Measurements from ENCODE around the gene ANKLE1. TPM values are rescaled to one million over a fixed set of nuclear protein-coding genes. Genes with fewer than 3 reads are reported as not detected.

The ANKLE1 gene
- total and polyA plus RNA-seq, 2 donors (not counting 3 experiments of a cell fraction or from before 2014, with no cell fraction given) = 1.9 to 3.1 TPM

DNA sequence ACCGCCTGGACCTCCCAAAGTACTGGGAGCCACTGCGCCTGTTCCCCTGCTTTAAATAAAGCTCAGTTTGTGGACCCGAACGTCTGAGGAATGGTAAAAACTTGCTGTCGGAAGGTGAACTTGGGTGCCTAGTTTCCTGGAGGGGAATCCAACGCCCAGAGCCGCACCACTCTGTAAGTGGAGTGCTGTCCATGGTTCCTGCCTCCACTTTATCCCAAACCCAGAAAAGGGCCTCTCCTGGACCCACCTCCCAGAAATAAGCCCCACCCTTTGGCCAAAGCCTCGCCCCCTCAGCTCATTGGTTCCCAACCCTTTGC is 50.6 kb downstream of the ANKLE1 start:
- Histone ChIP-seq H3K27me3 (ENCODE audit: control insufficient read depth in 2 of 2, insufficient read depth in 2 of 2, low read length in 2 of 2) (peaks cover 4 to 19% of the 10 kb centered on the region in 2 experiments), H3K4me1 (ENCODE audit: control insufficient read depth, extremely low read depth, insufficient read depth, low read length) (peaks cover 15% of the 10 kb centered on the region), H3K79me2 (ENCODE audit: control insufficient read depth, insufficient read depth, low read length) (no peaks in the 10 kb centered on the region), H3K9ac (replicated peaks; ENCODE audit: extremely low read depth, insufficient read depth, low read length) (no peak overlapping the region), H3K9me3 (replicated peaks; ENCODE audit: control insufficient read depth, insufficient read depth, low read length) (no peaks in the 10 kb centered on the region), H3K27ac (ENCODE audit: insufficient read depth, low read depth, low read length) (no peak overlapping the region), H3K4me2 (ENCODE audit: insufficient read depth, low read length) (no peak overlapping the region), H4K20me1 (replicated peaks; ENCODE audit: control insufficient read depth, extremely low read depth, insufficient read depth, low read length) (no peaks in the 10 kb centered on the region), H3K4me3 (replicated peaks in 1 of 3; ENCODE audit: insufficient read depth in 1 of 3, low read depth in 1 of 3, low read length in 3 of 3) (no peak overlapping the region), H2AFZ (ENCODE audit: low read depth, low read length) (no peak overlapping the region), H3K9me1 (replicated peaks; ENCODE audit: control insufficient read depth, extremely low read depth, insufficient read depth, low read length) (no peaks in the 10 kb centered on the region), H3K36me3 (ENCODE audit: control insufficient read depth in 2 of 2, extremely low read depth in 1 of 2, insufficient read depth in 2 of 2, low read length in 2 of 2) (no peaks in the 10 kb centered on the region)
- intact Hi-C loops (cut with micrococcal nuclease) = no loop called here
- CTCF ChIA-PET = interaction anchor here (0.6 to 2.5 kb wide), 3 partner anchors 27 to 54 kb away, joined by 3 to 12 read pairs (median 4); partner anchors contain the start of gene MRPL34
- no peak for TF ChIP-seq JUN (IDR thresholded peaks at IDR 0.05; ENCODE audit: borderline replicate concordance, insufficient read depth, insufficient read length, low read depth)
- TF ChIP-seq MYC (IDR thresholded peaks at IDR 0.05; ENCODE audit: low read depth, low read length) = no peak
- no peak for TF ChIP-seq POLR2A (IDR thresholded peaks at IDR 0.05; ENCODE audit: low read depth, low read length)
- no peak for TF ChIP-seq POLR2AphosphoS5 (IDR thresholded peaks at IDR 0.05; ENCODE audit: insufficient read depth, low read depth, low read length)
- no peak for TF ChIP-seq GATA2 (IDR thresholded peaks at IDR 0.05; ENCODE audit: insufficient read depth, insufficient read length, low read depth, low read length)
- TF ChIP-seq, protein P1, sequence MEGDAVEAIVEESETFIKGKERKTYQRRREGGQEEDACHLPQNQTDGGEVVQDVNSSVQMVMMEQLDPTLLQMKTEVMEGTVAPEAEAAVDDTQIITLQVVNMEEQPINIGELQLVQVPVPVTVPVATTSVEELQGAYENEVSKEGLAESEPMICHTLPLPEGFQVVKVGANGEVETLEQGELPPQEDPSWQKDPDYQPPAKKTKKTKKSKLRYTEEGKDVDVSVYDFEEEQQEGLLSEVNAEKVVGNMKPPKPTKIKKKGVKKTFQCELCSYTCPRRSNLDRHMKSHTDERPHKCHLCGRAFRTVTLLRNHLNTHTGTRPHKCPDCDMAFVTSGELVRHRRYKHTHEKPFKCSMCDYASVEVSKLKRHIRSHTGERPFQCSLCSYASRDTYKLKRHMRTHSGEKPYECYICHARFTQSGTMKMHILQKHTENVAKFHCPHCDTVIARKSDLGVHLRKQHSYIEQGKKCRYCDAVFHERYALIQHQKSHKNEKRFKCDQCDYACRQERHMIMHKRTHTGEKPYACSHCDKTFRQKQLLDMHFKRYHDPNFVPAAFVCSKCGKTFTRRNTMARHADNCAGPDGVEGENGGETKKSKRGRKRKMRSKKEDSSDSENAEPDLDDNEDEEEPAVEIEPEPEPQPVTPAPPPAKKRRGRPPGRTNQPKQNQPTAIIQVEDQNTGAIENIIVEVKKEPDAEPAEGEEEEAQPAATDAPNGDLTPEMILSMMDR (IDR thresholded peaks at IDR 0.05; ENCODE audit: extremely low read depth in 1 of 2, insufficient read depth in 1 of 2, low read depth in 1 of 2, low read length in 2 of 2) = no peak
- TF ChIP-seq EZH2 (IDR thresholded peaks at IDR 0.05; ENCODE audit: borderline replicate concordance, low read depth, low read length, severe bottlenecking) = no peak
- TF ChIP-seq, protein P2, sequence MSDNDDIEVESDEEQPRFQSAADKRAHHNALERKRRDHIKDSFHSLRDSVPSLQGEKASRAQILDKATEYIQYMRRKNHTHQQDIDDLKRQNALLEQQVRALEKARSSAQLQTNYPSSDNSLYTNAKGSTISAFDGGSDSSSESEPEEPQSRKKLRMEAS (IDR thresholded peaks at IDR 0.05; ENCODE audit: insufficient read depth, insufficient read length) = no peak
- TF ChIP-seq FOS (IDR thresholded peaks at IDR 0.05; ENCODE audit: borderline replicate concordance, insufficient read depth, low read length) = no peak
- no peak for DNase-seq (ENCODE audit: low read depth, low spot score)
- FAIRE-seq = no peak
- no TSS peak for BruUV-seq (replicated peaks)
- POLR2A ChIA-PET = no interaction called here
- dilution Hi-C loops (cut with MboI; ENCODE audit: extremely low pct_ligation_motif_present, low sequenced_read_pairs) = no loop called here
